Measurements from ENCODE around the gene TACC2. TPM values are rescaled to one million over a fixed set of nuclear protein-coding genes. Genes with fewer than 3 reads are reported as not detected.
"Not testable (repeated sequence)": the region's sequence is repeated elsewhere in the genome, so short reads cannot be mapped to it uniquely, and the experiment has no call there.

The TACC2 gene
- total RNA-seq, 1 donor from 2014 or later = 13.4 TPM

- no peak overlapping the region for H3K4me3 ChIP-seq (ENCODE audit: low read depth, low read length)
- H3K27me3 ChIP-seq (ENCODE audit: control insufficient read depth, insufficient read depth, low read length) = no peaks in the 10 kb centered on the region
- FAIRE-seq (peak; percentile 92), DNase-seq (ENCODE audit: low read depth) (peak; percentile 97)
- TF ChIP-seq, protein P1, sequence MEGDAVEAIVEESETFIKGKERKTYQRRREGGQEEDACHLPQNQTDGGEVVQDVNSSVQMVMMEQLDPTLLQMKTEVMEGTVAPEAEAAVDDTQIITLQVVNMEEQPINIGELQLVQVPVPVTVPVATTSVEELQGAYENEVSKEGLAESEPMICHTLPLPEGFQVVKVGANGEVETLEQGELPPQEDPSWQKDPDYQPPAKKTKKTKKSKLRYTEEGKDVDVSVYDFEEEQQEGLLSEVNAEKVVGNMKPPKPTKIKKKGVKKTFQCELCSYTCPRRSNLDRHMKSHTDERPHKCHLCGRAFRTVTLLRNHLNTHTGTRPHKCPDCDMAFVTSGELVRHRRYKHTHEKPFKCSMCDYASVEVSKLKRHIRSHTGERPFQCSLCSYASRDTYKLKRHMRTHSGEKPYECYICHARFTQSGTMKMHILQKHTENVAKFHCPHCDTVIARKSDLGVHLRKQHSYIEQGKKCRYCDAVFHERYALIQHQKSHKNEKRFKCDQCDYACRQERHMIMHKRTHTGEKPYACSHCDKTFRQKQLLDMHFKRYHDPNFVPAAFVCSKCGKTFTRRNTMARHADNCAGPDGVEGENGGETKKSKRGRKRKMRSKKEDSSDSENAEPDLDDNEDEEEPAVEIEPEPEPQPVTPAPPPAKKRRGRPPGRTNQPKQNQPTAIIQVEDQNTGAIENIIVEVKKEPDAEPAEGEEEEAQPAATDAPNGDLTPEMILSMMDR (IDR thresholded peaks at IDR 0.05; ENCODE audit: insufficient read depth, low read length, severe bottlenecking) = no peak
- H3K36me3 ChIP-seq (ENCODE audit: control insufficient read depth, insufficient read depth, low read length) = no peaks in the 10 kb centered on the region
These were observed 74.1 kb downstream of the TACC2 start for GRCh38 chr10:122062831-122063674.

DNA sequence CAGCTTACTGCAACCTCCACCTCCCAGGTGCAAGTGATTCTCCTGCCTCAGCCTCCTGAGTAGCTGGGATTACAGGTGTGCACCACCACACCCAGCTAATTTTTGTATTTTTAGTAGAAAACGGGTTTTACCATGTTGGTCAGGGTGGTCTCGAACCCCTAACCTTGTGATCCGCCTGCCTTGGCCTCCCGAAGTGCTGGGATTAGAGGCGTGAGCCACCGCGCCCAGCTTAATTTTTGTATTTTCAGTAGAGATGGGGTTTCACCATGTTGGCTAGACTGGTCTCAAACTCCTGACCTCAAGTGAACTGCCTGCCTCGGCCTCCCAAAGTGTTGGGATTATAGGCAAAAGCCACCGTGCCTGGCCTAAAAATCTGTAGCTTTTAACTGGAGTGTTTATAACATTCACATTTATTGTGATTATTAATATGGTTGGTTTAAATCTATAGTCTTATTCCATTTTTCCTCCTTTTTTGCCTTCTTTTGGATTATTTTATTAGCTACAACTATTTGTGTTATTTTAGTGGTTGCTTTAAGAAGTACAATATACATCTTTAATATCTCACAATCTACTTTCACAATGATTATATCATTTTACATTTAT is 77.5 kb downstream of the TACC2 start:
- not testable (repeated sequence) for H3K27me3 ChIP-seq (ENCODE audit: control insufficient read depth, insufficient read depth, low read length); H3K4me3 ChIP-seq (ENCODE audit: low read depth, low read length); FAIRE-seq; DNase-seq (ENCODE audit: low read depth); H3K36me3 ChIP-seq (ENCODE audit: control insufficient read depth, insufficient read depth, low read length)

DNA sequence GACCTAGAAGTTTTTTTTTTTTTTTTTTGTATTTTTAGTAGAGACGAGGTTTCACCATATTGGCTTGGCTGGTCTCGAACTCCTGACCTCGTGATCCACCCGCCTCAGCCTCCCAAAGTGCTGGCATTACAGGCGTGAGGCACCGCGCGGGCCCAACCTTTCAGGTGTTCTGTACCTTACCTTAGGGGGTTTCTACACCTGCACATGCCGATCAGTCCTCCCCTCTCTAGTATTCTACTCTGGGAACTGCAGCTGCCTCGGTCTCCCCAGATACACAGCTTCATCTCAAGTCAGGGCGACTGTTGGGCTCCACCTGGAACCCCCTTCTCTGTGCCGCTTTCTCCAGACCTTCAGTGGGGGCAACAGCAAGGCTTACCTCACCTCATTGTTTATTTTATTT is 79.9 kb downstream of the TACC2 start:
- Histone ChIP-seq H3K27me3 (ENCODE audit: control insufficient read depth, insufficient read depth, low read length) (no peaks in the 10 kb centered on the region), H3K36me3 (ENCODE audit: control insufficient read depth, insufficient read depth, low read length) (no peaks in the 10 kb centered on the region), H3K4me3 (ENCODE audit: low read depth, low read length) (no peak overlapping the region)
- FAIRE-seq = no peak
- TF ChIP-seq, protein P1 (IDR thresholded peaks at IDR 0.05; ENCODE audit: insufficient read depth, low read length, severe bottlenecking) = no peak
- DNase-seq (ENCODE audit: low read depth) = no peak

DNA sequence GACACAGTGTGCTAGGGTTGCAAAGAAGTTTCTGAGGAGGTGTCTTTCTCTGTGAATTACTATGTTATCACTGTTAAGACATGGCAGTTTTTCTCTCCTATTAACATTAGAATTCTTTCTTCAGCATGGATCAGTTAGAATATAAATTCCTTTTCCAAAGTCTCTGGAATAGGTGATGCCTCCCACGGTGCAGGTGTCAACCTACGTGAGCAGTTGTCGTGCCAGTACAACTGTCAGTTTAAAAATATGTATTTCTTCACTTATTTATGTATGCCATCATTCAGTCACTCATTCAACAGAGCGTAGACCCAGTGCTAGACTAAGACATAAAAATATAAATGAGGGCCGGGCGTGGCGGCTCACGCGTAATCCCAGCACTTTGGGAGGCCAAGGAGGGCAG is 83.5 kb downstream of the TACC2 start:
- no peak overlapping the region for H3K4me3 ChIP-seq (ENCODE audit: low read depth, low read length)
- TF ChIP-seq, protein P1 (IDR thresholded peaks at IDR 0.05; ENCODE audit: insufficient read depth, low read length, severe bottlenecking) = no peak
- H3K27me3 ChIP-seq (ENCODE audit: control insufficient read depth, insufficient read depth, low read length) = no peaks in the 10 kb centered on the region
- DNase-seq (ENCODE audit: low read depth) = no peak
- FAIRE-seq = no peak
- H3K36me3 ChIP-seq (ENCODE audit: control insufficient read depth, insufficient read depth, low read length) = no peaks in the 10 kb centered on the region

- FAIRE-seq (no peak), DNase-seq (ENCODE audit: low read depth) (no peak)
- H3K27me3 ChIP-seq (ENCODE audit: control insufficient read depth, insufficient read depth, low read length) = no peaks in the 10 kb centered on the region
- no peak overlapping the region for H3K4me3 ChIP-seq (ENCODE audit: low read depth, low read length)
- no peaks in the 10 kb centered on the region for H3K36me3 ChIP-seq (ENCODE audit: control insufficient read depth, insufficient read depth, low read length)
- TF ChIP-seq, protein P1 (IDR thresholded peaks at IDR 0.05; ENCODE audit: insufficient read depth, low read length, severe bottlenecking) = no peak
These were observed 84.5 kb downstream of the TACC2 start for GRCh38 chr10:122073508-122073907.

DNA sequence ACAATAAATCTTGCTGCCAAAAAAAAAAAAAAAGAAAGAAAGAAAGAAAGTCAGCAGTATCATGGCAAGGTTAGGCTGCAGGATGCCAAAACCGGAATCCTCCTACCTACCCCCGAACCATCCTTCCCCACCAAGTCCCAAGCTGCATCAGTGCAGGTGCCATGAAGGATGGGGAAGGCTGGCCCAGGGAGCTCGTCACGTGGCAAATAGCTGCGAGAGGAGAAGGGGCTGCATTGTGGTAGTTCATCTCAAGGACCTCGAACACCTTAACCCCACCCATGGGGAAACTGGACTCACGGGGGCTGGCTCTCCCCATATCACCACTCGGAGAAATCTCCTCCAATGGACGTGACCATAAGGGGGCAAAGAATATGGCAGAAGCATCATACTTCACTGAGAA is 86.2 kb downstream of the TACC2 start:
- TF ChIP-seq, protein P1 (IDR thresholded peaks at IDR 0.05; ENCODE audit: insufficient read depth, low read length, severe bottlenecking) = no peak
- no peak for FAIRE-seq
- Histone ChIP-seq H3K4me3 (ENCODE audit: low read depth, low read length) (no peak overlapping the region), H3K27me3 (ENCODE audit: control insufficient read depth, insufficient read depth, low read length) (no peaks in the 10 kb centered on the region), H3K36me3 (ENCODE audit: control insufficient read depth, insufficient read depth, low read length) (no peaks in the 10 kb centered on the region)
- no peak for DNase-seq (ENCODE audit: low read depth)

GRCh38 chr10:122075876-122076275 is 86.9 kb downstream of the TACC2 start:
- FAIRE-seq; DNase-seq (ENCODE audit: low read depth); H3K4me3 ChIP-seq (ENCODE audit: low read depth, low read length); H3K27me3 ChIP-seq (ENCODE audit: control insufficient read depth, insufficient read depth, low read length); H3K36me3 ChIP-seq (ENCODE audit: control insufficient read depth, insufficient read depth, low read length): not testable (repeated sequence)
